ENCODE data around the gene ZNF488. TPM values are rescaled to one million over a fixed set of nuclear protein-coding genes. Genes with fewer than 3 reads are reported as not detected.
A peak's percentile ranks its signal among the peaks of the same experiment; 100 is the strongest.

The ZNF488 gene
- total RNA-seq, 2 donors from 2014 or later, result not detected

DNA sequence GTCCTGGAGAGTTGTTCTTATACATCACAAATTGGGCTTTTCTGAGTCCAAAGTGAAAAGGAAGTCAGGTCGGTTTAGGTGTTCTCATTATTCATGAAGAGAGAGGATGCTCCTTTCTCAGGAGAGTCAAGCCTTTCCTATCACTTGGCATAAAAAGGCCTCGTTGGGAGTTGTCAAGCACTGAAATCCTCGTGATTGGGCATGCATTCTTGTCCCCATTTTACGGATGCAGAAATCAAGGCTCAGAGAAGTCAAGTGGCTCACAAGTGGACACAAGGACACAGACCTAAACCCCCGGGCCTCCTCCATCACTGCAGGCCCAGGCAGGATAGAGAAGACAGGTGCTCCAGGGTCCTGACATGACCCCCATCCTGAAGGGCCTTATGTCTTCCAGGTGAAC, 27.4 kb downstream of the ZNF488 start:
- no peak for ATAC-seq
- intact Hi-C loops (cut with DNase I), result loop anchor here in 1 of 2 donors (1.0 kb wide), 1 partner anchor 24 kb away; no protein-coding TSS in a partner anchor
- DNase-seq, result no peak

DNA sequence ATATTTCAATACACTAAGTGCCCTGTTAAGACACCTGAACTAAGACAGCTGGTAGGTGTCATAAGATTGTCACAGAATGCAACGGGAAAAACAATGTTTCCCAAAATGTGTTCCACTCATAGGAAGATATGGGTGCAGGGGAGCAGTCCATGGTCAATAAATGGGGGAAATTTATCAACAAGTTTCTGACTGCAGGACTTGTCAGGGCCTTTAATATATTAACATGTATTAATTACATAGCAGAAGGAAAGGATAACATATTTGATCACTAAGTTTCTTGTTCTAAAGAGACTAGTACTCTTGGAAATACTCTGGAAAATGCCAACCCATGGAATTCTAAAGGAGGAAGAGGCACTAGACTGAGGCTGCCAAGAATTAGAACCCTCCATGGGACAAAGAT, 29.2 kb downstream of the ZNF488 start:
- DNase-seq, result no peak
- no peak for ATAC-seq
- intact Hi-C loops (cut with DNase I), result no loop called here

DNA sequence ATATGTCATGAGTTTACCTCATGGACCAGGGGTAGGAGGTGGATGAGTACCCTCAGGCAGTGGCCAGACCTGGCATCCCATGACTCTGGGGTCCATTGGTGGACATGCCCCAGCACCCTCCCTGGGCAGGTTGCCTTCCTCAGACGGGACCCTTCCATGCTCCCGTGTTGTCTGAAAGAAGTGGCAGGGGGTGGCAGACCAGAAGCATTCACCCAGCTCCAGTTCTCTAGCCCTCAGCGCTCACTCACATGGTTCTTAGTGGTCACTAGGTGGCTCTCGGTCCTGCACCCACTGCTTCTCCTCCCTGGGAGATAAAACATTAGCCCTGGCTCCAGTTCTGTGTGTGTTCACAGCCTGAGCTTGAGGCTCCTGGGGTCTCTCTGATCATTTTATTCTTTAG, 29.9 kb downstream of the ZNF488 start:
- no peak for ATAC-seq
- no peak for DNase-seq

DNA sequence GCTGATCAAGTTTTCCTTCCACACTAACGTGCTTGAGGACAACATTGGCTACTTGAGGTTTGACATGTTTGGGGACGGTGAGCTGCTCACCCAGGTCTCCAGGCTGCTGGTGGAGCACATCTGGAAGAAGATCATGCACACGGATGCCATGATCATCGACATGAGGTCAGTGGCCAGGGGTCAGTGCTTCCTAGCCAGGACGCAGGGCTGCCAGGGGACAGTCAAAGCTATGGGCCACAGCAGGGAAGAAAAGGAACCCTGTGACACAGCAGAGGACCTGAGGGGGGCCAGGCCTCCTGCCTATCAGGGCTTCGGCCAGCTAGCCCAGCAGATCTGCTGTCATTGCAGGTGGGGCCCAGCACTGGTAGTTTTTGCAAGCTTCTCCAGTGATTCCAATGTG, 30.7 kb downstream of the ZNF488 start:
- ATAC-seq (no peak), DNase-seq (no peak)
- intact Hi-C loops (cut with DNase I), result no loop called here

More for the DNA sequence above, 29.9 kb downstream of the ZNF488 start:
- intact Hi-C loops (cut with DNase I), result no loop called here

DNA sequence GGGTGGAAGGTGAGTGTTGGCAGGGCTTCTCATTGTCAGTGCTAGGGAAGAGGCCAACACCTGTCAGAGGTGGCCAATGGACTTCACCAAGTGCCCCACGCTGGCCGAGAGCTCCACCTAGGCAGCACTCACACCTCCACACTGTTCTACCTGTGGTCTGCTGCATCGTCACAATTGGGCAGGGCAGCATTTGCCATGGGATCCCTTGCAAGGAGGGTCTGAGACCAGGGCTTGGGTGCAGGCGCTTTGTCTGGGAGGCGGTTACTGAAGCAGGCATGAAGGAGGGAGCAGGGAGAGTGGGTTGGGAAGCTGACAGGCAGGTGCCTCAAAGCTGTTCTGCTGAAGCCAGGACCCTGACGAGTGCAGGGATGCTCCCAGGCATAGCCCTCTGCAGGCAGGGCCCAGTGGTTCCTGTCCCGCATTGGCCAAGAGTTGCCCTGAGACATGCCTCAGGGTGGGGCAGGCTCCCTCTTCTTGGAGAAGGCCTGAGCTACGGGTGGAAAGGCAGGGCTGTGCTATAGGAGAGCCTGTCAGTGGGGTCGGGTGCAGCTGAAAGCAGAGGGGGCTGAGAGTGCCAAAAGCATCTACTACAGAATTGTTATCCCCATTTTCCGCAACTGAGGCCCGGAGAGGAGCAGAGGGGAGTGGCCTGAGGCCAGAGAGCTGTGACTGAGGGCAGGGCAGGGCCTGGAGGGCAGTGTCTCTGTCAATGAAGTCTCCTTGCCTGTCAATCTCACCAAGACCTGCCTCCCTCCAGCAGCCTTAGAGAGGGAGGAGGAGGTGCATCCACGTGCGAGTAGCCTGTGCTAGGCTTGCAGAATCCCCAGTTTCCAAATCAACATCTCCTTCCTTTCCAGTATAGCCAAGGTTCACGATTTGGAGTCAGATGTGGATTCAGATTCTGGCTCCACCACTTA, 31.9 kb downstream of the ZNF488 start:
- no peak for ATAC-seq
- intact Hi-C loops (cut with DNase I), result no loop called here
- no peak for DNase-seq

DNA sequence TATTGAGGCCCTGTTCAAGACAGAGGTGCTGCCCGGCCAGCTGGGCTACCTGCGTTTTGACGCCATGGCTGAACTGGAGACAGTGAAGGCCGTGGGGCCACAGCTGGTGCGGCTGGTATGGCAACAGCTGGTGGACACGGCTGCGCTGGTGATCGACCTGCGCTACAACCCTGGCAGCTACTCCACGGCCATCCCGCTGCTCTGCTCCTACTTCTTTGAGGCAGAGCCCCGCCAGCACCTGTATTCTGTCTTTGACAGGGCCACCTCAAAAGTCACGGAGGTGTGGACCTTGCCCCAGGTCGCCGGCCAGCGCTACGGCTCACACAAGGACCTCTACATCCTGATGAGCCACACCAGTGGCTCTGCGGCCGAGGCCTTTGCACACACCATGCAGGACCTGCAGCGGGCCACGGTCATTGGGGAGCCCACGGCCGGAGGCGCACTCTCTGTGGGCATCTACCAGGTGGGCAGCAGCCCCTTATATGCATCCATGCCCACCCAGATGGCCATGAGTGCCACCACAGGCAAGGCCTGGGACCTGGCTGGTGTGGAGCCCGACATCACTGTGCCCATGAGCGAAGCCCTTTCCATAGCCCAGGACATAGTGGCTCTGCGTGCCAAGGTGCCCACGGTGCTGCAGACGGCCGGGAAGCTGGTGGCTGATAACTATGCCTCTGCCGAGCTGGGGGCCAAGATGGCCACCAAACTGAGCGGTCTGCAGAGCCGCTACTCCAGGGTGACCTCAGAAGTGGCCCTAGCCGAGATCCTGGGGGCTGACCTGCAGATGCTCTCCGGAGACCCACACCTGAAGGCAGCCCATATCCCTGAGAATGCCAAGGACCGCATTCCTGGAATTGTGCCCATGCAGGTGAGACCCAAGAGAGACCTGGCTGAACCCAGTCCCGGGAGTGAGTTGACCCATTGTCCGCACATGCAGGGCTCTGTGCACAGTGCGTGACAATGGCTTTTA, 33.1 kb downstream of the ZNF488 start:
- ATAC-seq, result no peak
- no peak for DNase-seq
- intact Hi-C loops (cut with DNase I), result no loop called here

DNA sequence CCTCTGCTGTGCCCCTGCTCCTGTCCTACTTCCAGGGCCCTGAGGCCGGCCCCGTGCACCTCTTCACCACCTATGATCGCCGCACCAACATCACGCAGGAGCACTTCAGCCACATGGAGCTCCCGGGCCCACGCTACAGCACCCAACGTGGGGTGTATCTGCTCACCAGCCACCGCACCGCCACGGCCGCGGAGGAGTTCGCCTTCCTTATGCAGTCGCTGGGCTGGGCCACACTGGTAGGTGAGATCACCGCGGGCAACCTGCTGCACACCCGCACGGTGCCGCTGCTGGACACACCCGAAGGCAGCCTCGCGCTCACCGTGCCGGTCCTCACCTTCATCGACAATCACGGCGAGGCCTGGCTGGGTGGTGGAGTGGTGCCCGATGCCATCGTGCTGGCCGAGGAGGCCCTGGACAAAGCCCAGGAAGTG, 34.1 kb downstream of the ZNF488 start:
- no peak for ATAC-seq
- intact Hi-C loops (cut with DNase I), result no loop called here
- DNase-seq, result no peak

DNA sequence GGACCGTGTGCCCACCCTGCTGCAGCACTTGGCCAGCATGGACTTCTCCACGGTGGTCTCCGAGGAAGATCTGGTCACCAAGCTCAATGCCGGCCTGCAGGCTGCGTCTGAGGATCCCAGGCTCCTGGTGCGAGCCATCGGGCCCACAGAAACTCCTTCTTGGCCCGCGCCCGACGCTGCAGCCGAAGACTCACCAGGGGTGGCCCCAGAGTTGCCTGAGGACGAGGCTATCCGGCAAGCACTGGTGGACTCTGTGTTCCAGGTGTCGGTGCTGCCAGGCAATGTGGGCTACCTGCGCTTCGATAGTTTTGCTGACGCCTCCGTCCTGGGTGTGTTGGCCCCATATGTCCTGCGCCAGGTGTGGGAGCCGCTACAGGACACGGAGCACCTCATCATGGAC, 34.6 kb downstream of the ZNF488 start:
- ATAC-seq, result no peak
- intact Hi-C loops (cut with DNase I), result no loop called here
- no peak for DNase-seq

DNA sequence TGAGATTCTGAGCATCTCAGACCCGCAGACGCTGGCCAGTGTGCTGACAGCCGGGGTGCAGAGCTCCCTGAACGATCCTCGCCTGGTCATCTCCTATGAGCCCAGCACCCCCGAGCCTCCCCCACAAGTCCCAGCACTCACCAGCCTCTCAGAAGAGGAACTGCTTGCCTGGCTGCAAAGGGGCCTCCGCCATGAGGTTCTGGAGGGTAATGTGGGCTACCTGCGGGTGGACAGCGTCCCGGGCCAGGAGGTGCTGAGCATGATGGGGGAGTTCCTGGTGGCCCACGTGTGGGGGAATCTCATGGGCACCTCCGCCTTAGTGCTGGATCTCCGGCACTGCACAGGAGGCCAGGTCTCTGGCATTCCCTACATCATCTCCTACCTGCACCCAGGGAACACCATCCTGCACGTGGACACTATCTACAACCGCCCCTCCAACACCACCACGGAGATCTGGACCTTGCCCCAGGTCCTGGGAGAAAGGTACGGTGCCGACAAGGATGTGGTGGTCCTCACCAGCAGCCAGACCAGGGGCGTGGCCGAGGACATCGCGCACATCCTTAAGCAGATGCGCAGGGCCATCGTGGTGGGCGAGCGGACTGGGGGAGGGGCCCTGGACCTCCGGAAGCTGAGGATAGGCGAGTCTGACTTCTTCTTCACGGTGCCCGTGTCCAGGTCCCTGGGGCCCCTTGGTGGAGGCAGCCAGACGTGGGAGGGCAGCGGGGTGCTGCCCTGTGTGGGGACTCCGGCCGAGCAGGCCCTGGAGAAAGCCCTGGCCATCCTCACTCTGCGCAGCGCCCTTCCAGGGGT, 35.2 kb downstream of the ZNF488 start:
- intact Hi-C loops (cut with DNase I), result no loop called here
- DNase-seq (no peak), ATAC-seq (no peak)

DNA sequence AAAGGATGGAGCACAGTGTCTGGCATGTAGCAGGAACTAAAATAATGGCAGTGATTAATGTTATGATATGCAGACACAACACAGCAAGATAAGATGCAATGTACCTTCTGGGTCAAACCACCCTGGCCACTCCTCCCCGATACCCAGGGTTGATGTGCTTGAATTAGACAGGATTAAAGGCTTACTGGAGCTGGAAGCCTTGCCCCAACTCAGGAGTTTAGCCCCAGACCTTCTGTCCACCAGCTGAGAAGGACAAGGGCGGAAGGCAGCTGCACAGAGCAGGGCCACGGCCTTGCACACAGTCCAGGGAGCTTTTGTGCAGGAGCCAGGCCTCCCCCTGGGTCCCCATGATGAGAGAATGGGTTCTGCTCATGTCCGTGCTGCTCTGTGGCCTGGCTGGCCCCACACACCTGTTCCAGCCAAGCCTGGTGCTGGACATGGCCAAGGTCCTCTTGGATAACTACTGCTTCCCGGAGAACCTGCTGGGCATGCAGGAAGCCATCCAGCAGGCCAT, 35.9 kb downstream of the ZNF488 start, which contains the start of gene RBP3:
TSS of gene RBP3 (plus strand) at position 226 of the 514 bp plus-strand sequence. CDS start at position 348, 122 bp downstream.
- intact Hi-C loops (cut with DNase I), result no loop called here
- DNase-seq (no peak), ATAC-seq (no peak)

DNA sequence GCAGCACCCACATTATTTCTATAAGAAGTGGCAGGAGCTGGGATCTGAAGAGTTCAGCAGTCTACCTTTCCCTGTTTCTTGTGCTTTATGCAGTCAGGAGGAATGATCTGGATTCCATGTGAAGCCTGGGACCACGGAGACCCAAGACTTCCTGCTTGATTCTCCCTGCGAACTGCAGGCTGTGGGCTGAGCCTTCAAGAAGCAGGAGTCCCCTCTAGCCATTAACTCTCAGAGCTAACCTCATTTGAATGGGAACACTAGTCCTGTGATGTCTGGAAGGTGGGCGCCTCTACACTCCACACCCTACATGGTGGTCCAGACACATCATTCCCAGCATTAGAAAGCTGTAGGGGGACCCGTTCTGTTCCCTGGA, 36.8 kb downstream of the ZNF488 start:
- DNase-seq (no peak), ATAC-seq (no peak)
- intact Hi-C loops (cut with DNase I), result no loop called here

DNA sequence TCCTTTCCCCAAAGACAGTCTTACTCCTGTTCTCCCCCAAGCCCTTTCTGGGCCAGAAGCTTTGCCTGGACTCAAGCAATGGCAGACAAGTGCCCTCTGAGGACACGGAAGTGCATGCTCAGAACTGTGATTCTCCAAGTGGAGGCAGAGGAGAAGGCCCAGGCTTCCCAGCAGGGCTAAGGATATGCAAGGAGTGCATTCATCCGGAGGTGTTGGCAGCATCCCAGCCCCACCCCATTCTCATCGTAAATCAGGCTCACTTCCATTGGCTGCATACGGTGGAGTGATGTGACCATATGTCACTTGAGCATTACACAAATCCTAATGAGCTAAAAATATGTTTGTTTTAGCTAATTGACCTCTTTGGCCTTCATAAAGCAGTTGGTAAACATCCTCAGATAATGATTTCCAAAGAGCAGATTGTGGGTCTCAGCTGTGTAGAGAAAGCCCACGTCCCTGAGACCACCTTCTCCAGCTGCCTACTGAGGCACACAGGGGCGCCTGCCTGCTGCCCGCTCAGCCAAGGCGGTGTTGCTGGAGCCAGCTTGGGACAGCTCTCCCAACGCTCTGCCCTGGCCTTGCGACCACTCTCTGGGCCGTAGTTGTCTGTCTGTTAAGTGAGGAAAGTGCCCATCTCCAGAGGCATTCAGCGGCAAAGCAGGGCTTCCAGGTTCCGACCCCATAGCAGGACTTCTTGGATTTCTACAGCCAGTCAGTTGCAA, 37.4 kb downstream of the ZNF488 start:
- ATAC-seq (no peak), DNase-seq (no peak)
- intact Hi-C loops (cut with DNase I), result no loop called here

DNA sequence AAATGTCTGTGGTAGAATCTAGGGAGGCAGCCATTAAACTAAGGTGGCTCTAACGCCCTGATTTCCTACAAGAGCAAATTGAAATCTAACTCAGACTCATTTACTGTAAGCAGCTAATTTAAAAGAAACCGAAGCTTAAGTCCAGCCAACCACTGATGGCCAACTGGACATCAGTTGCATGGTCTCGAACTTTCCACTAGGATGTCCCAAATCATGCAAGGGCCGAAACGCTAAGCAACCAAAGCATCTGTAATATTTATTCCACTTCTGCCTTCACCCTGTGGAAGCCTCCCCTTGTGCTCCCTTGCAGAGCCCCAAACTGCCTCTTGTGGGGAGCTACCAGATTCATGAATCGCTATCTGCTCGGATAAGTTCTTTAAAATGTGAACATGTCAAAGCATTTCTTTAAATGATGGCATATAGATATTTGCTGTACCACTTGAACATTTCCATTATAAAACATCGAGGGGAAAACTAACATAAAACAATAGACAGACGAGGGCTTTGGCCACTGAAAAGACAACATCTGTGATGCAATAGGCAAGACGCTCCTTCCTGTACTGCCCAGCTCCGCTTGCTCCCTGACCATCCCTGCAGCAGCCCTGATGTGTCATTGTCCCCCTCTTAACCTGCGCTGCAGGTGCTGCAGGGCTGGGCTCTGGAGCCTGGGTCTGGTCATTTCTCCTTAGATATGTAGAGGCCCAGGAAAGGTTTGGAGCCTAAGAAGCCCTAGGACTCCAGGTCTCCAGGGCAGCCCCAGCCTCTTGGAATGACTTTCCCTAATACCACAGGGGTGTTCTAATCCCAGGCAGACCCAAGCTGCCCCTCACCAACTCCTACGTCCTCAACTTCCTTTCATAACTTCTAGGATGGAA, 38.9 kb downstream of the ZNF488 start:
- DNase-seq, result no peak

DNA sequence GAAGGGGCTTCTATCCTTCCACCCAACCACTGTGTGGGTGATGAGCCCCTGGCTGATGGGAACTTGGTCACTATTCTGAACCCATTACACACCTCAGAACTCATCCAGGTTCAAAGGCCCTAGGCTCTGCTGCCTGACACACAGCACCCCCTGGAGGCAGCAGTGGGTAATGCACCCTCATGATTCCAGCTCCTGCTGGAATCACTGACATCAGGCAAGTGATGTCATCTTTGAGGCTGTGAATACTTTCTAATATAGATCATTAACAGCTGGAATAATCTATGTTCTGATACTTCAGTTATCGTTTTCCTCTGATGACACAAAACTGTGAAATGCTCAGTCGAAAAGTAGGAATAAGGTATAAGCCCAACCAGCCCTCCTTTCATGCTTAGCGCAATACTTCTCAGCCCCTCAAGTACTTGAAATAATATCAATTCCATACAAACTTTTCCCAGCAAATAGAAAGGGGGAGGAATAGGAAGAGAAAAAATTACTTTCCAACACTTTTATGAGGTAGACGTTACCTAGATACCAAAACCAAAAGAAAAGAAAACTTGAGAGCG, 43.4 kb downstream of the ZNF488 start:
- DNase-seq (peak; percentile 48), ATAC-seq (peak; percentile 50 to 65)
- intact Hi-C loops (cut with DNase I), result no loop called here

More for the DNA sequence above, 38.9 kb downstream of the ZNF488 start:
- no peak for ATAC-seq
- intact Hi-C loops (cut with DNase I), result no loop called here

DNA sequence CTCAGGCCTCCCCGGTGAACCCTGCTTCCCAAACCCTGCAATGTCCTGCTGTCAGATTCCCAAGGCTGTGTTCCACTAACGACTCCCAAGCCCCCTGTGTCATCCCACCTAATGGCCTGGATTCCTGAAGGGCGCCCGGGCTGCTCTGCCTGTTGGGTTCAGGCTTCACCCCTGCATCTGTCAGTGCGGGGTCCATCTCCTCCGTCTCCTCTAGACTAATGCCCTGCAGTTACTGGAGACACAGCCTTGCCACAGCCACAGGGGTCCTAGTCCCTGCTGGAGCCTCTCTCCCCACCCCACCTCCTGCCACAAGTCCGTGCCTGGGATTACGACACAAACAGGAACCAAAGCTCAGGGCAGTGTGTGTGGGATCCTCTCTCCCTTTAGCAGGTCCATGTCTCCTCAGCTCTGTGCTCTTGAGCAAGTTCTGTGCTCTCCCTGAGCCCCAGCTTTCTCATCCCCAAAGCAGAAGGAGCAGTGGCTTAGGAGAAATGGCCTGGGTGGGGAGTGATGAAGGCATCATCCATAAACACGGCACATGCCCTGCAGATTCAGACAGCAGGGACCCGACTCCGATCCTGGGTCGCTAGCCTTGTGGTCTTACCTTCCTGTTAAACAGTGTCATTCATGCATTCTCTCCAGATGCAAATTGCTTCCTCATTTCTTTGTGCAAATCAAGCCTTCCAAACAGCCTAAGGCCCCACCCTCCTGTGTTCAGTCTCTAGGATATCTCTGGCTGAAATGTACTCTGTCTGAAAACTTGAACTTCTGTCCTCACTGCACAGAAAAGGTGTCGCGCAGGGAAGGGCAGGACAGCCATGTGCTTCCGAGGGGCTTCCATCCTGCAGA, 44.1 kb downstream of the ZNF488 start:
- intact Hi-C loops (cut with DNase I), result no loop called here
- DNase-seq (no peak), ATAC-seq (no peak)

DNA sequence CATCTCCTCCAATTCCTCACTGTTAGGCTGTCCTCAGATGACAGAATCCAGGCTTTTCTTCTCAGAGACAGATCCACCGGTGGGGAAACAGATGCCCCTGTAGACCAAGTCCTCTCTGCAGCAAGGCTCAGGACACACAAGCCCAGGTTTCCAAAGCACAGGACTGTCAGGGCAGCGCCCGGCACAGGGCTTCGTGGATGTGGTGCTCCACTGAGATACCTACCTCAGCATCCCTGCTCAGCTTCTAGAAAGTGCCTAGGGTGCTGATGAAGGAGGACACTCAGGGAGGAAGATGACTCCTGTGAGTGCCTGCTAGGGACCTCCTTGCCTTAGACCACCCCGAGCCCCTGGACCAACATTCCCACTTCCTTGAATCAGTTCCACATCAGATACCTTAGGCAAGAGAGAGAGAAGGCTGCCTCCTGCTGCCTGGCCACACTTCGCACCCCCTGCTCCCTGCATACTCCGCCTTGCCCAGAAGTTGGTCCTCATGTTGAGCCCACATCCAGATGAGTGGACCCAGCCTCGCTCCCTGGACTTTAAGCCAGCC, 44.8 kb downstream of the ZNF488 start:
- ATAC-seq, result no peak
- DNase-seq, result no peak
- intact Hi-C loops (cut with DNase I), result no loop called here

Measured in left cardiac atrium (tissue), 4 donors.